Ectodermal cell (in vitro differentiated cells): ENCODE results near the gene IFT81.

Source experiments
- H3K27ac ChIP-seq: 2 replicates; pipeline ENCODE4 v1.7.0; 2013; ENCODE audit warnings: mild to moderate bottlenecking, low read depth, low read length; ENCODE audit not compliant: insufficient read depth, poor library complexity, severe bottlenecking
- H3K27me3 ChIP-seq: 2 replicates; pipeline ENCODE4 v1.7.0; 2013; ENCODE audit warnings: mild to moderate bottlenecking, low read length; ENCODE audit not compliant: insufficient read depth, control insufficient read depth, poor library complexity, severe bottlenecking
- H3K36me3 ChIP-seq: one replicate; pipeline ENCODE4 v1.7.0; 2013; ENCODE audit warnings: low read length; ENCODE audit not compliant: control insufficient read depth, insufficient read depth
- H3K4me1 ChIP-seq: one replicate; pipeline ENCODE4 v1.7.0; 2013; ENCODE audit warnings: low read length; ENCODE audit not compliant: control insufficient read depth, insufficient read depth
- H3K4me3 ChIP-seq: 2 replicates; pipeline ENCODE4 v1.7.0; 2013; ENCODE audit warnings: low read depth, low read length, control low read depth; ENCODE audit not compliant: insufficient read depth
- H3K9me3 ChIP-seq: 2 replicates; pipeline ENCODE4 v1.7.0; 2013; ENCODE audit warnings: mild to moderate bottlenecking, low read length, moderate library complexity; ENCODE audit not compliant: control insufficient read depth
- WGBS, 2 experiments: methylation state at CpG; one replicate each; pipeline ENCODE4 v1.1.7; 2013; ENCODE audit warnings: missing lambda C conversion rate in 2 of 2; 5-methylcytosine and 5-hydroxymethylcytosine counted together

IFT81 gene

GRCh38 chr12:110244372-110244771, 120.2 kb downstream of the IFT81 start:
- WGBS, 2 experiments, result 89 to 91% methylated on average over 12 of the region's 12 CpGs
- Histone ChIP-seq H3K27ac (no peak overlapping the region), H3K27me3 (no peaks in the 10 kb centered on the region), H3K36me3 (no peaks in the 10 kb centered on the region), H3K9me3 (no peaks in the 10 kb centered on the region), H3K4me3 (no peak overlapping the region), H3K4me1 (peaks cover 12% of the 10 kb centered on the region)

- WGBS, 2 experiments, result 14 to 21% methylated on average over 8 of the region's 8 CpGs
- Histone ChIP-seq H3K27me3 (no peaks in the 10 kb centered on the region), H3K36me3 (no peaks in the 10 kb centered on the region), H3K9me3 (no peaks in the 10 kb centered on the region), H3K27ac (no peak overlapping the region), H3K4me1 (peaks cover 14% of the 10 kb centered on the region), H3K4me3 (no peak overlapping the region)
Measured at GRCh38 chr12:110244829-110245228, 120.7 kb downstream of the IFT81 start.

- Histone ChIP-seq H3K4me1 (peaks cover 14% of the 10 kb centered on the region), H3K27me3 (no peaks in the 10 kb centered on the region), H3K36me3 (no peaks in the 10 kb centered on the region), H3K4me3 (no peak overlapping the region), H3K27ac (no peak overlapping the region), H3K9me3 (no peaks in the 10 kb centered on the region)
- 33 to 41% methylated on average over 3 of the region's 3 CpGs for WGBS, 2 experiments
Measured at GRCh38 chr12:110245369-110245772, 121.2 kb downstream of the IFT81 start.

GRCh38 chr12:110246636-110247339, 122.6 kb downstream of the IFT81 start:
- Histone ChIP-seq H3K4me1 (peaks cover 14% of the 10 kb centered on the region), H3K27ac (no peak overlapping the region), H3K4me3 (no peak overlapping the region), H3K36me3 (no peaks in the 10 kb centered on the region), H3K9me3 (no peaks in the 10 kb centered on the region), H3K27me3 (no peaks in the 10 kb centered on the region)
- 94% methylated on average over 3 to 4 of the region's 4 CpGs for WGBS, 2 experiments

GRCh38 chr12:110247340-110248095, 123.4 kb downstream of the IFT81 start:
- H3K4me3 ChIP-seq, result no peak overlapping the region
- no peaks in the 10 kb centered on the region for H3K27me3 ChIP-seq
- H3K4me1 ChIP-seq, result peaks cover 14% of the 10 kb centered on the region
- no peaks in the 10 kb centered on the region for H3K9me3 ChIP-seq
- 83 to 86% methylated on average over 14 of the region's 14 CpGs for WGBS, 2 experiments
- H3K27ac ChIP-seq, result no peak overlapping the region
- no peaks in the 10 kb centered on the region for H3K36me3 ChIP-seq

- 96 to 99% methylated on average over 4 of the region's 4 CpGs for WGBS, 2 experiments
Measured at GRCh38 chr12:110248096-110248447, 123.9 kb downstream of the IFT81 start.

GRCh38 chr12:110249105-110249504, 124.9 kb downstream of the IFT81 start:
- H3K9me3 ChIP-seq, result no peaks in the 10 kb centered on the region
- H3K27me3 ChIP-seq, result no peaks in the 10 kb centered on the region
- no peaks in the 10 kb centered on the region for H3K36me3 ChIP-seq
- WGBS, 2 experiments, result 77 to 81% methylated on average over 4 of the region's 4 CpGs
- H3K4me3 ChIP-seq, result no peak overlapping the region
- no peak overlapping the region for H3K27ac ChIP-seq
- peaks cover 14% of the 10 kb centered on the region for H3K4me1 ChIP-seq

More at GRCh38 chr12:110248096-110248447, 123.9 kb downstream of the IFT81 start:
- H3K27ac ChIP-seq, result no peak overlapping the region
- no peaks in the 10 kb centered on the region for H3K9me3 ChIP-seq
- no peaks in the 10 kb centered on the region for H3K36me3 ChIP-seq
- H3K4me3 ChIP-seq, result no peak overlapping the region
- no peaks in the 10 kb centered on the region for H3K27me3 ChIP-seq
- peaks cover 14% of the 10 kb centered on the region for H3K4me1 ChIP-seq

GRCh38 chr12:110249716-110250225, 125.6 kb downstream of the IFT81 start:
- H3K36me3 ChIP-seq, result no peaks in the 10 kb centered on the region
- H3K9me3 ChIP-seq, result no peaks in the 10 kb centered on the region
- H3K27ac ChIP-seq, result no peak overlapping the region
- no peaks in the 10 kb centered on the region for H3K27me3 ChIP-seq
- H3K4me3 ChIP-seq, result no peak overlapping the region
- WGBS, 2 experiments, result 92 to 93% methylated on average over 7 of the region's 7 CpGs
- H3K4me1 ChIP-seq, result peaks cover 14% of the 10 kb centered on the region

GRCh38 chr12:110251381-110251780, 127.2 kb downstream of the IFT81 start:
- no peak overlapping the region for H3K4me3 ChIP-seq
- H3K4me1 ChIP-seq, result peaks cover 14% of the 10 kb centered on the region
- H3K27me3 ChIP-seq, result no peaks in the 10 kb centered on the region
- 90 to 92% methylated on average over 7 of the region's 7 CpGs for WGBS, 2 experiments
- H3K9me3 ChIP-seq, result no peaks in the 10 kb centered on the region
- H3K27ac ChIP-seq, result no peak overlapping the region
- H3K36me3 ChIP-seq, result no peaks in the 10 kb centered on the region

GRCh38 chr12:110252716-110253115, 128.6 kb downstream of the IFT81 start:
- Histone ChIP-seq H3K27me3 (no peaks in the 10 kb centered on the region), H3K4me1 (peaks cover 8% of the 10 kb centered on the region), H3K9me3 (no peaks in the 10 kb centered on the region), H3K4me3 (no peak overlapping the region), H3K27ac (no peak overlapping the region), H3K36me3 (no peaks in the 10 kb centered on the region)
- 94 to 95% methylated on average over 7 to 8 of the region's 9 CpGs for WGBS, 2 experiments
